Loucy (cell line): ENCODE results near the gene EVX2.

ENCODE experiments used
- H2AFZ ChIP-seq: fragments of 200-600 bp; sonication (generic); 2 replicates; pipeline ENCODE4 v1.6.0; 2016; ENCODE audit warnings: antibody characterized with exemption, mild to moderate bottlenecking, low read length, moderate library complexity
- H3F3A ChIP-seq: fragments of 200-600 bp; 2 replicates; pipeline ENCODE4 v1.6.0; 2016; ENCODE audit warnings: antibody characterized with exemption, low read depth, mild to moderate bottlenecking
- H3K27me3 ChIP-seq: fragments of 200-600 bp; sonication (generic); 2 replicates; pipeline ENCODE4 v1.6.1; 2014; ENCODE audit warnings: low read length, mild to moderate bottlenecking; ENCODE audit not compliant: insufficient read depth, poor library complexity, severe bottlenecking
- H3K36me3 ChIP-seq: fragments of 200-600 bp; sonication (generic); 2 replicates; pipeline ENCODE4 v1.6.1; 2016; ENCODE audit warnings: low read length; ENCODE audit not compliant: insufficient read depth
- H3K4me1 ChIP-seq: fragments of 200-600 bp; sonication (generic); 2 replicates; pipeline ENCODE4 v1.5.1; 2014; ENCODE audit warnings: low read length, mild to moderate bottlenecking; ENCODE audit not compliant: insufficient read depth, poor library complexity, severe bottlenecking
- H3K4me2 ChIP-seq: fragments of 200-600 bp; sonication (generic); 2 replicates; pipeline ENCODE4 v1.6.0; 2014; ENCODE audit warnings: antibody characterized with exemption, low read length, low read depth, mild to moderate bottlenecking; ENCODE audit not compliant: poor library complexity, severe bottlenecking
- H3K4me3 ChIP-seq: fragments of 200-600 bp; sonication (generic); 2 replicates; pipeline ENCODE4 v1.5.1; 2014; ENCODE audit warnings: low read length, mild to moderate bottlenecking, mixed read lengths; ENCODE audit not compliant: poor library complexity, severe bottlenecking
- H3K79me2 ChIP-seq: fragments of 200-600 bp; sonication (generic); 2 replicates; pipeline ENCODE4 v1.6.1; 2014; ENCODE audit warnings: low read length; ENCODE audit not compliant: insufficient read depth
- H3K9ac ChIP-seq: fragments of 200-600 bp; sonication (generic); 2 replicates; pipeline ENCODE4 v1.6.0; 2014; ENCODE audit warnings: mild to moderate bottlenecking, low read depth, low read length, moderate library complexity; ENCODE audit not compliant: poor library complexity, severe bottlenecking
- H3K9me2 ChIP-seq: fragments of 200-600 bp; sonication (generic); replicated peaks from 2 replicates; pipeline ENCODE4 v1.6.1; 2016; ENCODE audit warnings: low read depth, low read length, mixed read lengths
- H3K9me3 ChIP-seq: fragments of 200-600 bp; sonication (generic); 2 replicates; pipeline ENCODE4 v1.6.1; 2014; ENCODE audit warnings: mild to moderate bottlenecking, antibody characterized with exemption, low read length, low read depth; ENCODE audit not compliant: insufficient read depth
- H4K20me1 ChIP-seq: fragments of 200-600 bp; sonication (generic); 2 replicates; pipeline ENCODE4 v1.6.0; 2014; ENCODE audit warnings: antibody characterized with exemption, low read length, mild to moderate bottlenecking; ENCODE audit not compliant: insufficient read depth, poor library complexity, severe bottlenecking
- CTCF ChIP-seq: fragments of 200-600 bp; sonication (generic); conservative IDR thresholded peaks from 2 replicates; pipeline ENCODE4 v1.5.1; 2014; ENCODE audit warnings: mild to moderate bottlenecking, antibody characterized with exemption, low read length
- EZH2phosphoT487 ChIP-seq: fragments of 200-600 bp; IDR thresholded peaks from 2 replicates; pipeline ENCODE4 v1.6.1; 2018; ENCODE audit warnings: antibody characterized with exemption, mild to moderate bottlenecking, moderate library complexity, borderline replicate concordance

Gene EVX2

GRCh38 chr2:176081376-176081836, 2.4 kb downstream of the EVX2 start:
- Histone ChIP-seq H3K36me3 (no peaks in the 10 kb centered on the region), H3K4me3 (no peak overlapping the region), H3K79me2 (no peaks in the 10 kb centered on the region), H3K4me1 (no peaks in the 10 kb centered on the region), H3K9me2 (no peaks in the 10 kb centered on the region), H3K27me3 (no peaks in the 10 kb centered on the region), H3K9ac (no peak overlapping the region), H2AFZ (no peak overlapping the region), H4K20me1 (no peaks in the 10 kb centered on the region), H3K4me2 (no peak overlapping the region), H3K9me3 (no peaks in the 10 kb centered on the region), H3F3A (no peaks in the 10 kb centered on the region)
- TF ChIP-seq EZH2phosphoT487 (no peak), CTCF (no peak)

- no peaks in the 10 kb centered on the region for H3K9me2 ChIP-seq
- H3K4me2 ChIP-seq: no peak overlapping the region
- no peaks in the 10 kb centered on the region for H3K79me2 ChIP-seq
- H3K4me1 ChIP-seq: no peaks in the 10 kb centered on the region
- no peak overlapping the region for H3K9ac ChIP-seq
- no peak overlapping the region for H3K4me3 ChIP-seq
- TF ChIP-seq EZH2phosphoT487 (no peak), CTCF (no peak)
- H2AFZ ChIP-seq: no peak overlapping the region
- no peaks in the 10 kb centered on the region for H3K36me3 ChIP-seq
- no peaks in the 10 kb centered on the region for H3K27me3 ChIP-seq
- H4K20me1 ChIP-seq: no peaks in the 10 kb centered on the region
- no peaks in the 10 kb centered on the region for H3K9me3 ChIP-seq
- no peaks in the 10 kb centered on the region for H3F3A ChIP-seq
These were observed 3.0 kb downstream of the EVX2 start for GRCh38 chr2:176080540-176081375.

- Histone ChIP-seq H2AFZ (no peak overlapping the region), H3K4me2 (no peak overlapping the region), H3K4me3 (no peak overlapping the region), H3F3A (no peaks in the 10 kb centered on the region), H3K4me1 (no peaks in the 10 kb centered on the region), H3K27me3 (no peaks in the 10 kb centered on the region), H3K36me3 (no peaks in the 10 kb centered on the region), H3K79me2 (no peaks in the 10 kb centered on the region), H3K9me3 (no peaks in the 10 kb centered on the region), H4K20me1 (no peaks in the 10 kb centered on the region), H3K9me2 (no peaks in the 10 kb centered on the region), H3K9ac (no peak overlapping the region)
- no peak for TF ChIP-seq EZH2phosphoT487
- no peak for TF ChIP-seq CTCF
These were observed 3.8 kb downstream of the EVX2 start for GRCh38 chr2:176079831-176080539.
